Activated naive CD8-positive, alpha-beta T cell (primary cell): Measurements from ENCODE around the gene RTL10.

ENCODE experiments used
- H3K27ac Mint-ChIP-seq: one replicate; pipeline ENCODE4 v1.8.0; 2021; ENCODE audit warnings: mixed read lengths
- H3K27me3 Mint-ChIP-seq: one replicate; pipeline ENCODE4 v1.8.0; 2021; ENCODE audit warnings: mixed read lengths
- H3K36me3 Mint-ChIP-seq: one replicate; pipeline ENCODE4 v1.8.0; 2021; ENCODE audit warnings: mixed read lengths
- H3K4me1 Mint-ChIP-seq: one replicate; pipeline ENCODE4 v1.8.0; 2021; ENCODE audit warnings: low read depth, mixed read lengths
- H3K4me3 Mint-ChIP-seq: one replicate; pipeline ENCODE4 v1.8.0; 2021; ENCODE audit warnings: mild to moderate bottlenecking, mixed read lengths
- H3K9me3 Mint-ChIP-seq: one replicate; pipeline ENCODE4 v1.8.0; 2021; ENCODE audit warnings: low read depth, mixed read lengths

RTL10 gene, protein sequence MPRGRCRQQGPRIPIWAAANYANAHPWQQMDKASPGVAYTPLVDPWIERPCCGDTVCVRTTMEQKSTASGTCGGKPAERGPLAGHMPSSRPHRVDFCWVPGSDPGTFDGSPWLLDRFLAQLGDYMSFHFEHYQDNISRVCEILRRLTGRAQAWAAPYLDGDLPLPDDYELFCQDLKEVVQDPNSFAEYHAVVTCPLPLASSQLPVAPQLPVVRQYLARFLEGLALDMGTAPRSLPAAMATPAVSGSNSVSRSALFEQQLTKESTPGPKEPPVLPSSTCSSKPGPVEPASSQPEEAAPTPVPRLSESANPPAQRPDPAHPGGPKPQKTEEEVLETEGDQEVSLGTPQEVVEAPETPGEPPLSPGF

GRCh38 chr22:19854778-19855503, at the start of gene RTL10, which contains the start of gene GNB1L:
TSS of gene RTL10 (minus strand) at chr22:19854874. CDS start at chr22:19852261, 2,613 bp downstream.
TSS of gene GNB1L (minus strand) at chr22:19854874. CDS start at chr22:19821355, 33,519 bp downstream.
- H3K4me1 Mint-ChIP-seq = peaks cover 62% of the 10 kb centered on the region
- no peaks in the 10 kb centered on the region for H3K27me3 Mint-ChIP-seq
- no peaks in the 10 kb centered on the region for H3K36me3 Mint-ChIP-seq
- peak within 1 kb of the TSS; percentile 96 for H3K27ac Mint-ChIP-seq
- no peaks in the 10 kb centered on the region for H3K9me3 Mint-ChIP-seq
- peak within 1 kb of the TSS; percentile 96 for H3K4me3 Mint-ChIP-seq

DNA sequence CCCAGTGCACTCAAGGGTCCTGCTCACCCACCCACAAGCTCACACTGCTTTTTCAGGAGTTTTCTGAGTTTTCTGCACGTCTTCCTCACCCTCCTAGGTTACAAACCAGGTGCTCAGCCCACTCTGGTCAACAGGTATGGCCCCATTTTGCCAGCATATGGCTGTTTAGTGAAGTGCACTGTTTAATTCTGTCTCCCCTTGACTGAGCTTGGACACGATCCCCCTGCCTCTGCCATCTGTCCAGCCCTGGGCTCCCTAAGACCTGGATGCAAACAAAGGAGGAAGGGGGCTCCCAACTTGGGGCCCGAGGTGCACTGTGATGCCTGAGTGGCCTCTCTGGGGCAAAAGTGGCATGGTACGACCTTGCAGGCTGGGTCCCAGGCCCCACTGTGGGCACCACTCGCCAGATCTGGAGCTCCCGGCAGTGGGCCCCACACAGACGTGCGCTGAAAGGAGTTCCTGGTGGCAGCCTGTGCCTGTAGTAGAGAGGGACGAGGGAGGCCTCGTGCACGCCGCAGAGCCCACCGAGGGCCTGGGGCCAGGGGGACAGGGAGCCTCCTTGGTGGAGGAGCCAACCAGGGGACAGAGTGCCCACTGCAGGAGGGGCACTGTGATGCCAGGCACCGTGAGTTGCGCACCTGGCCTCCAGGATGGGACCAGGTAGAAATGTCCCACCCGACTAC, 49.6 kb upstream of the RTL10 start:
- H3K4me1 Mint-ChIP-seq = no peaks in the 10 kb centered on the region
- H3K9me3 Mint-ChIP-seq = no peaks in the 10 kb centered on the region
- H3K27me3 Mint-ChIP-seq = no peaks in the 10 kb centered on the region
- H3K4me3 Mint-ChIP-seq = no peak overlapping the region
- H3K27ac Mint-ChIP-seq = no peak overlapping the region
- H3K36me3 Mint-ChIP-seq = peaks cover 6% of the 10 kb centered on the region

DNA sequence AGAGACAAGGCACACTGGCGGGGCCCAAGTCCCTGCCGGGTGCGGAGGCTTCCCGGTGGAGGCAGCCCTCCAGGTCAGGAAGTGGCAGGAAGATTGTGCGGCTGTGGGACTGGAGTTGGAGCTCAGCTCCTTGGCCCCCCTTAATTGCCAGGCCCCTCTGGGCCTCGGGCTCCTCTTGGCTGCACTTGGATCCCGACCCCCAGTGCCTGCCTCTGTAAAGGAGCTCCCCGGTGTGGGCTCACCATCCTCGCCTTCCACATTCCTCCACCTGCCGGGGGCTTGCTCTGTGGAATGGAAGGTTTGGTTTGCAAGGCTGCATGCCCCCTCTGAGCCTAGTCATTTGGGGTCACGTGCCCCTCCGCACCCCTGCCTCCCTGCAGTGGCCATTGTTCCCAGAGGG, 48.8 kb upstream of the RTL10 start:
- H3K9me3 Mint-ChIP-seq = no peaks in the 10 kb centered on the region
- no peak overlapping the region for H3K4me3 Mint-ChIP-seq
- no peak overlapping the region for H3K27ac Mint-ChIP-seq
- H3K27me3 Mint-ChIP-seq = no peaks in the 10 kb centered on the region
- no peaks in the 10 kb centered on the region for H3K4me1 Mint-ChIP-seq
- H3K36me3 Mint-ChIP-seq = peaks cover 5% of the 10 kb centered on the region

- no peaks in the 10 kb centered on the region for H3K27me3 Mint-ChIP-seq
- H3K9me3 Mint-ChIP-seq = no peaks in the 10 kb centered on the region
- no peak overlapping the region for H3K4me3 Mint-ChIP-seq
- no peaks in the 10 kb centered on the region for H3K4me1 Mint-ChIP-seq
- no peak overlapping the region for H3K27ac Mint-ChIP-seq
- H3K36me3 Mint-ChIP-seq = peaks cover 3% of the 10 kb centered on the region
Measured at GRCh38 chr22:19903031-19903430, 48.4 kb upstream of the RTL10 start.

DNA sequence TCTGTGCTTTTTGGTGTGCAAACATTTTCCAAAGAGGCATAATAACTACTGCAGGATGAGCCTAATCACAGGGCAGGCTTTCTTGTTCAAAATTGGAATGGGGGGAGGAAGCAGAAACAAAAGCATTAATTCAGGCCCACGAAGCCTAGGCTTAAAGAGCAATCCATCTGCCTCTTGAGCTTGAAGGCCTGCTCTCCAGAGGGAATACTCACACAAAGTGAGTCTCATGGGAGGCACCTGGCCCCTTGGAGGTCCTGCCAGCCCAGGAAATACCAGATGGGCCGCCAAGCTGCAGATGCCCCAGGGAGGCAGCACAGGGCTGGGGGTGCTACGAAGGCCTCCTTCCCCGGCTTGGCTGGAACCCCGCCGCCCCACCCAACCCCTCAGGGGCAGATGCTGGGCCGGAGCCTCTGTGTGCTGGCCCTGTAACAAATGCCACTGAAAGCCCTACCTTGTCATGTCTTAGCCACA, 47.6 kb upstream of the RTL10 start:
- H3K36me3 Mint-ChIP-seq = peaks cover 3% of the 10 kb centered on the region
- H3K9me3 Mint-ChIP-seq = no peaks in the 10 kb centered on the region
- no peak overlapping the region for H3K27ac Mint-ChIP-seq
- H3K4me1 Mint-ChIP-seq = peaks cover 2% of the 10 kb centered on the region
- H3K27me3 Mint-ChIP-seq = no peaks in the 10 kb centered on the region
- H3K4me3 Mint-ChIP-seq = no peak overlapping the region

DNA sequence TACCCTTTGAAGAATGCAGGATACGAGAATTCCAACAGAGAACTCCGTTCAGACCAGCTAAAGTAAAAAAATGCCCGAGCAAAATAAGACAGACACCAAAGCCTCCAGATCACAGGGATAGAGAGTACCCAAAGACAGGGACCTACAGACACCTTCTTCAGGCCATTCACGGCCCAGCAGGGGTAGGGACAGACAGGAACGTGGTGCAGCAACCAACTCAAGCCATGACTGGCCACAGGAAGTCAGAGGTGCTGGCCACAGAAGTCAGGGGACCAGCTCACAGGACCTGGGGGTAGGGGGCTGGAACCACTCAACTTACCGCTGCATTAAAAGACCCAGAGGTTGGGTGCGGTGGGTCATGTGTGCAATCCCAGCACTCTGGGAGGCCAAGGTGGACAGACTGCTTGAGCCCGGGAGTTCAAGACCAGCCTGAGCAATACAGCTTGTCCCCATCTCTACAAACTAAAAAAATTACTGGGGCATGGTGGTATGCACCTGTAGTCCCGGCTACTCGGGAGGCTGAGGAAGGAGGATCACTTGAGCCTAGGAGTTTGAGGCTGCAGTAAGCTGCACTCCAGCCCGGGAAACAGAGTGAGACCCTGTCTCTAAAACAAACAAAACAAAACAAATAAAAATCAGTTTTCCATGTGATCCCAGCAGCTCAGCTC, 47.0 kb upstream of the RTL10 start:
- H3K27ac Mint-ChIP-seq = no peak overlapping the region
- no peaks in the 10 kb centered on the region for H3K9me3 Mint-ChIP-seq
- peaks cover 3% of the 10 kb centered on the region for H3K36me3 Mint-ChIP-seq
- peaks cover 8% of the 10 kb centered on the region for H3K4me1 Mint-ChIP-seq
- H3K27me3 Mint-ChIP-seq = no peaks in the 10 kb centered on the region
- no peak overlapping the region for H3K4me3 Mint-ChIP-seq

DNA sequence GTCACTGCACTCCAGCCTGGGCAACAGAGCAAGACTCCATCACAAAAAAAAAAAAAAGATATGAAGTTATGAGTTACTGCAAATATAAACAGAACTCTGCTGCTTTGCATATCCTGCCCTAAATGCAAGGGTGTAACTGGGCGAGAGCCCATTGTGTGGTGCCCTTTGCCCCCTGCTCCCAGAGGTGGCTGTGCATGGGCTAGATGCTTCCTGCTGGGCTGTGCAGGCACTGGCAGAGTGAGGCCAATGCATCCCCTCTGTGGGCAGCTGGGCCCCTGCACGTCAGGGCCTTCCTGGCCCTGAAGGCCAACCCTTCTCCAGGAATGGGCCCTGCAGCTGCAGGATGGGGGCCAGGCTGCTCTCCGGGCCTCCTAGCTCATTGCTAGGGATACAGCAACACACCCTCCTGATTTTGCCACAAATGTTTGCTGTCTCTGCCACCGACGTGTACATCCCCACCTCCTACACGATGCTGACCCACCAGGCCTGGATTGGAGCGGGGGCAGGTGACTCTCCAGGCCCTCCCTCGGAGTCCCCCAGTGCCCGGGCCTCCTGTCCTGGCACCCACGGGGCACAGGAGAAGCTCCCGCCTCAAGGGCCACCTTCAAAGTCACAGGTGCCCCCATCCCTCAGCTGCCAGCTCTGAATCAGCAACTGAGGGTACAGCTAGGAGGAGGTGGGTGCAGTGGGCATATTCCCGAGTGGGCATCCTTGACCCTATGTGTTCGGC, 46.2 kb upstream of the RTL10 start:
- Mint-ChIP-seq H3K4me1 (peaks cover 16% of the 10 kb centered on the region), H3K9me3 (no peaks in the 10 kb centered on the region), H3K27ac (no peak overlapping the region), H3K4me3 (no peak overlapping the region), H3K36me3 (no peaks in the 10 kb centered on the region), H3K27me3 (no peaks in the 10 kb centered on the region)

- no peak overlapping the region for H3K4me3 Mint-ChIP-seq
- H3K36me3 Mint-ChIP-seq = no peaks in the 10 kb centered on the region
- H3K4me1 Mint-ChIP-seq = peaks cover 34% of the 10 kb centered on the region
- no peak overlapping the region for H3K27ac Mint-ChIP-seq
- H3K27me3 Mint-ChIP-seq = no peaks in the 10 kb centered on the region
- H3K9me3 Mint-ChIP-seq = no peaks in the 10 kb centered on the region
Measured at GRCh38 chr22:19898831-19899567, 44.3 kb upstream of the RTL10 start.

DNA sequence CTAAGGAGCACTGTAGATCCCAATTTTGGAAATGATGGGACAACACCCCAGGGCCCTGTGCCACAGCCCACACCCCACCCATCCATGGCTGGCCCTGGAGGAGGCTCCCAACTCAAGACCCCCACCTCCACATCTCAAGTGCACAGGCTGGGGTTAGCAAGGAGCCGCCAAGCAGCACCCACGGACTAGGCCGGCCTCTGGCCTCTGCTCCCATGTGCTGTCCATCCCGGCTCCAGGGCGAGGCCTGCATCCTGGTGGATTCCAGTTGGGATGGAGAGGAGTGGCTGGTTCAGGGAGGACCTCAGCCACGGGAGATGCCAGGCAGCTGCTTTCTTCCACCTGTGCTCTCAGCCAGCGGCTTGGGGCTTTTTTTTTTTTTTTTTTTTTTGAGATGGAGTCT, 43.5 kb upstream of the RTL10 start:
- H3K27me3 Mint-ChIP-seq = no peaks in the 10 kb centered on the region
- no peaks in the 10 kb centered on the region for H3K36me3 Mint-ChIP-seq
- H3K4me1 Mint-ChIP-seq = peaks cover 42% of the 10 kb centered on the region
- no peak overlapping the region for H3K4me3 Mint-ChIP-seq
- no peak overlapping the region for H3K27ac Mint-ChIP-seq
- no peaks in the 10 kb centered on the region for H3K9me3 Mint-ChIP-seq

GRCh38 chr22:19897726-19898125, 43.1 kb upstream of the RTL10 start:
- no peaks in the 10 kb centered on the region for H3K9me3 Mint-ChIP-seq
- H3K4me1 Mint-ChIP-seq = peaks cover 46% of the 10 kb centered on the region
- no peaks in the 10 kb centered on the region for H3K27me3 Mint-ChIP-seq
- no peaks in the 10 kb centered on the region for H3K36me3 Mint-ChIP-seq
- no peak overlapping the region for H3K27ac Mint-ChIP-seq
- H3K4me3 Mint-ChIP-seq = no peak overlapping the region

GRCh38 chr22:19896665-19897355, 42.1 kb upstream of the RTL10 start:
- H3K27ac Mint-ChIP-seq = peak overlapping the region; percentile 75
- H3K9me3 Mint-ChIP-seq = no peaks in the 10 kb centered on the region
- peaks cover 55% of the 10 kb centered on the region for H3K4me1 Mint-ChIP-seq
- no peaks in the 10 kb centered on the region for H3K36me3 Mint-ChIP-seq
- no peak overlapping the region for H3K4me3 Mint-ChIP-seq
- no peaks in the 10 kb centered on the region for H3K27me3 Mint-ChIP-seq

DNA sequence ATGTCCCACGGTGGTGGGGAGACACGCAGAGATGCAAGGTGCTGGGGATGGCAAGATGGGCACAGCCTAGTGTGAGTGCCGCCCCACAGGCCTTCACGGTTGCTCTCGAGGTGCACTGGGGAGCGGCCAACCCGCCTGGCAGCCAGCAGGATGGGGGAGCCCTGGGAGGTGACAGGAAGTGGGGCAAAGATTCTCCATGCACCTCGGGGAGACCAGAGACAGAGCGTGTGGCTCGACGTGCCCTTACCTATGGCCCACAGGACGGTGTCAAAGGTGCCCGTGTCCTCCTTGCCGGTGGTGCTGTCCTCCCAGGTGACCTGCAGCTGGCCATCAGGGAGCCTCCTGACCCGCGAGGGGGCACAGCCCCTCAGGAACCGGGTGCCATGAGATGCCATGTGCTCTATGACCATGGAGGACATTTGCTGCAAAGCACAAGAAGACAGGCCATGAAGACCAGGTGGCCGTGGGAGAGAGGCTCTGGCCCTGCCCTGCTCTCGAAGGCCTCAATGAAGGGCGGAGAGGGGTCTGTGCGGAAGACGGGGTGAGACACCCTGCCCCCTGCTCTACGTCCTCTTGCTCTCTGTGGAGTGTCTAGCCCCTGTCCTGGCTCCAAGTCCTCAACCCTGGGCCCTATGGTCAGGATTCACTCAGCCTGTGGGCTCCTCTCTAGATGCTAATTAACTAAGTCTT, 40.6 kb upstream of the RTL10 start:
- H3K4me1 Mint-ChIP-seq = peaks cover 67% of the 10 kb centered on the region
- H3K27ac Mint-ChIP-seq = peak overlapping the region; percentile 86
- no peaks in the 10 kb centered on the region for H3K9me3 Mint-ChIP-seq
- no peaks in the 10 kb centered on the region for H3K36me3 Mint-ChIP-seq
- no peak overlapping the region for H3K4me3 Mint-ChIP-seq
- no peaks in the 10 kb centered on the region for H3K27me3 Mint-ChIP-seq

DNA sequence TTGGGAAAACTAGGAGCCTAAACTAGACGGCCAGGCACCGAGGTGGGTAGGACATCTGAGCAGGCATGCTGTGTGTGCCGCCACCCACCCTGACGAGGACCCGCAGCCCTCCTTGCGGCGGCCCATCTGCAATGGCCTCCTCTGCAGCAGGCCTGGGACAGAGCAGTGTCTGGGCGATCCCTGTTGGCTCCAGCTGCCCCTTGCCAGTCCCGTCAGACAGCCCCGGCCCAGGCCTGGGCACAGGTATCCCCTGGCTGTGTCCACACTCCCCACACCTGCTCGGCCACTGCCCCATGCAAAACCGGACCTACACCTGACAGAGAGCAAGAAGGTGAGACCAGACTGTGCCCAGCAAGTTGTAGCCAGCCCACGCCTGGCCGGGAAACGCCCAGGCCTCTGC, 38.7 kb upstream of the RTL10 start:
- Mint-ChIP-seq H3K27me3 (no peaks in the 10 kb centered on the region), H3K4me3 (peak overlapping the region; percentile 54), H3K27ac (peak overlapping the region; percentile 98), H3K4me1 (peaks cover 77% of the 10 kb centered on the region), H3K9me3 (no peaks in the 10 kb centered on the region), H3K36me3 (no peaks in the 10 kb centered on the region)
